Hematopoietic multipotent progenitor cell treated with erythropoietin and hydrocortisone succinate and interleukin-3 and kit ligand, for 6 days (in vitro differentiated cells): Measurements from ENCODE around the gene GBA3.

Source experiments
- DNase-seq: peaks from one replicate; pipeline ENCODE4 v3.0.0-alpha.2; 2015

Gene GBA3

DNA sequence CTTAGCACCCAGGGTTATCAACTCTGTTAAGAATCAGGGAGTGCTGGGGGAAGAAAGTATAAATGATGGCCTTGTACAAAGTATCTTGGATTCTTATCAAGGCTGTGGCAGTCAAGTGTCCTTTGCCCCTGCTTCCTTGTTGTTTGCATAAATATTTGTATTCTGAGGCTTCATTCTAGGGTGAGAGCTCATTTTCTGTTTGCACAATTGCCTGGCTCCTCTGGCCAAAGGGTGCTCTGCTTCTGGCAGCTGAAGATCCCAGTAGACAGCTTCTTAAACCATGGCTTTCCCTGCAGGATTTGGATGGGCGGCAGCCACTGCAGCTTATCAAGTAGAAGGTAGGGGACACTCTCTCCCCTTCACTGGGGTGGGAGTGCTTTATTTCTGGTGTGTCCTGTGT, at the start of gene GBA3:
Gene GBA3 (plus strand): TSS at position 202 of the 400 bp plus-strand sequence.
- DNase-seq: no peak

DNA sequence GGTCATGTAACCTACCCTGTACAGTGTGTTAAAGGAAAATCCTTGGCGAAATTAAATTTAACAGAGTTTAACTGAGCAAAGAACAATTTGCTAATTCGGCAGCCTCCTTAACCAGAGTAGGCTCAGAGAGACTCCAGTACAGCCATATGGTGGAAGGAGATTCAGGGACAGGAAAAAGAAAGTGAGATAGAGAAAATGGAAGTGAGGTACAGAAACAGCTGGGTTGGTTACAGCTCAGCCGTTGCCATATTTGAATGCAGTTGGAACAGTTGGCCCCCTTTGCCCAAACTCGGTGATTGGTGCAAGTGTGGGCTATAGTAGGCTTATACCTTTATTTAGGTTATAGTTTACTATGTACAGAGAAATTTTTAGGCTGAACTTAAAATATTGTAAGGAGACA, 48.8 kb upstream of the GBA3 start:
- DNase-seq: no peak

DNA sequence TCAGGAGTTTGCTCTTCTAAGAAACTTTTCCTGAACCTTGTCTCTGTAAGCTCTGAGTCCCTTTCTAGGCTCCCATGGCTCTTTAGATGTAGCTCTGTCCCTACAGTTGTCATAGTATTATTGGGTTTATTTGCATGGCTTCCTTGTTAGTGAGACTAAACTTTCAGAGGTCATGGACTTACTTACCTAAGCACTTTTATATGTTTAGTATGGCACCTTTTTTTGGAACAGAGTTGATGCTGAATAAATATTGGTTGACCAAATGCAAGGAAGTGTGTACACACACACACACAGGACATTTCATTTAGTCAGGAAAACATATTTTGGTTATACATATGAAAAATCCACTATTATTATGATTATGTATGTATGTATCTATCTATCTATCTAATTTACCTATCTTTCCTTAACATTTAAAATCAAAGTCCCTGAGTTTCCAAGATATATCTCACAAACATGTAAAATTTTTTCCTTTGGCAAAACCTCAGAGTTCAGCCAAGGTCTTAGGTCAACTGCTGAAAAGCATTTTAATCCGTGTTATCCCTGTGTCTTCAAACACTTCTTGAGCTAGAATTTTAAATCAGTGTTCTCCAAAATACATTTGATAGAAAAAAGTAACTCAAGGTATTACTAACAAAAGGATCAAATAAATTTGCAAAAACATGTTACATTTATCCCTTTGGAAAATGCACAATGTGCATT, 47.1 kb upstream of the GBA3 start:
- no peak for DNase-seq

DNA sequence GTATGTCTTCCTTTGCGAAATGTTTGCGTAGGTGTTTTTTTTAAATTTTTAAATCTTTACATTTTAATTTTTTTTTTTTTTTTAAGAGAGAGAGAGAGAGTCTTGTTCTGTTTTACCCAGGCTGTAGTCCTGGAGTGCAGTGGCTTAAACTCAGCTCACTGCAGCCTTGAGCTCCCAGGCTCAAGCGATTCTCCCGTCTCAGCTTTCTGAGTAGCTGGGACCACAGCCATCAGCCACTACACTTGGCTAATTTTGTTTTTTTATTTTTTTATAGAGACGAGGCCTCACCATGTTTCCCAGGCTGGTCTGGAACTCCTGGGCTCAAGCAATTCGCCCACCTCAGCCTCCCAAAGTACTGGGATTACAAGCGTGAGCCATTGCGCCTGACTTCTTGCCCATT, 43.7 kb upstream of the GBA3 start:
- no peak for DNase-seq

DNA sequence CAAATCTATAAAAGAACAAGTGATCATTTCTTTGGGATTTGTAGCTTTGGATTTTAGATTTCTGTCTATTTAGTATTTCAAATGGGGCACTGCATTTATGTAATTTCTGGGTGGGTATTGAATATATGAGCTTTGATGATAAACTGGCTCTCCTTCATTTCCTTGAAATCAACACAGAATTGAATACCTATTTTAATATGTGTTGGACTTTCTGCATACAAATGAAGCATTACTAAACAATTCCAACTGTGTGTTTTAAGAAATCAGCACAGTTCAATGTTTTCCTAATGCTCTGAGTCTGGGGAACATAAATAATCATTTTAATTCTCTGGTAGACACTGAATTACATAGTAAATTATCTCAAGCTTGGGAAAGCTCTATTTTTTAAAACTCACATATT, 42.0 kb upstream of the GBA3 start:
- DNase-seq: no peak

DNA sequence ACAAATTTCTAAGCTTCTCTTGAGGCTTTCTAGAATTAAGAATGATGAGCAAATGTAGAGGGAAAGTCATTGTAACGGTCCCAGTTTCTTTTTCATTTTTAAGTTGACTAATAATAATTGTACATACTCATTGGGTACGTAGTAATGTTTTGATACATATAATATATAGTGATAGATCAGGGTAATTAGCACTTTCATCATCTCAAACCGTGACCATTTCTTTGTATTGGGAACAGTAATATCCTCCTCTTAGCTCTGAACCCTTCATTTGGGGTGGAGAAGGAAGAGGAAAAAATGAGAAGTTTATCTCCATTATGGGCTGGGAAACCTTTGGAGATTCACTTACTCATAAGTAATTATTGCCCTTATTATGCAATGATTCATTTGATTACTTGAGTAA, 39.0 kb upstream of the GBA3 start:
- no peak for DNase-seq

DNA sequence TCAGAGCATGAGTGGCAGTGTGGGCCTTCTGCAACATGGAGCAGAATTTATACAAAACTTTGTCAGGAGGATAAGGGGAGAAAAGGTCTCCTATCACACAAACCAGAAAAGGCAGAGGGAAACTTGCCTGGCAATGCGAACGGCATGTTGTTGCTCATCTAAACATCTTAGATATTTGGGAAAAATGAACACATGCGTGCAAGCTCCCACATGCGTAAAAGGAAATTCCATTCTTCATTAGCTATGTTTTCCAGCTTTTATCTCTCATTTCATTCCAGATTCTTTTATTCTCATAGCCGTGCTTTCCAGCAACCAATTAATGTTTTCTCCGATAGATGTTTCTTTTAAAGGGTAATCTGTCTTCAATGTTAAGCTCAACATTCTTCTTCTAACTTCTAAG, 31.3 kb upstream of the GBA3 start:
- DNase-seq: no peak

DNA sequence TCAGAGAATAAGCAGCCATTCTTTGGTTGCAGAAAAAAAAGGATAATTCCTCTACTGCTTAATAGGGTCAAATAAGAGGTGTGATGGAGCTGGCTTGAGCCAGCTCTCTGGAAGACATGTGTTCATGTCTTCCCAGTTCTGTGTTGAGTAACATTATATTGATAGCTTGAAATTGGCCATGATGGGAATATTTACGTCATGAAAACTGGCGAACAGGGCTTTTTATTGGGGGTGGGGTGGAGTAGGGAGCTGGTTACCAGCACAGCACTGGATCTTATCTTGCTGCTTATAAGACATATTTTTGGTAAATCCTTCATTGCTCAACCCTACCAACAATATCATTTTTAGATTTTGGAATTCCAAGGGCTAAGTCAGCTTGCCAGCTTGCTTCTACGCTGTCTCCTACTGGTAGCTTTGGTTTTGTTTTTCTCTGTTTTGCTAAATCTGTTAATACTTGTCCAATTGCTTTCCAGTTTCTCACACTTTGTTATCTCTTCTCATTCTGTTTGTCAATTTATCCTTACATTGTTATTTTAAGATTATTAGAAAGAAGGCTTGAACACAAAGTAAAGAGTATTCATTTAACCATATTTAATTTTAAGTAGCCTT, 25.3 kb upstream of the GBA3 start:
- DNase-seq: no peak

DNA sequence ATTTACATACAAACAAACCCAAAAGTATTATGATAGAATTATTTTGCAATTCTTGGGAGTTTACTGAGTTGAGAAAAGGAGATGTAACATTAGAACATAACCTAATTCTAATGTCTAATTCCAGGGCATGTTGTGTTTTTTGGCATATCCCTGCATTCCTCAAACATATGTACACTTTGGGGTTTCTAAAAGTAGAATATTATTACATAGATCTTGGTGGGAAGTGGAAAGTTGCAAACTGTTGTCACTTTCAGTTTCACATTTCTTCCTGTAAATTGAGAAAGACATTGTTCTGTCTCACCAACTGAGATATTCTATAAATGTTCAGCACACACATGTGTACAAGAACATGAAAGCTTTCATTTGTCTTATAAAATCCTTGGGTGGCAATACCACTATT, 24.4 kb upstream of the GBA3 start:
- no peak for DNase-seq

DNA sequence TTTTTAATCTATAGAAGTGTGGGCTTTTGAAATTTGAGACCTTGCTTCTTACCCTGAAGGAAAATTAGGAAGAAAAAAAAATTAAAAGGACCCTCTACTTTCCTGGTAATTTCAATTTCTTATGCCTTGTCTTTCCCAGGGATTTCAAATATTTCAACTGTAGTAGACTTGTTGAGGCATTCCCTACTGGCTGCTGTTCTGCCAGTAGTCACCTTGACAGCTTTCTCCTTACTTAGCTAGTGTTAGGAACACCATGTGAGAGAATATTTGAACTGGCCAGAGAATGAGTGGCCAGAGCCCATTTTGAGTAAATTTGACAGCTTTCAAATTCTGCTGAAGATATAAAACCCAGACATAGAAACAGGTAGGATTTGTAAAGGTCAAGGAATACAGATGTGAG, 24.0 kb upstream of the GBA3 start:
- DNase-seq: no peak

DNA sequence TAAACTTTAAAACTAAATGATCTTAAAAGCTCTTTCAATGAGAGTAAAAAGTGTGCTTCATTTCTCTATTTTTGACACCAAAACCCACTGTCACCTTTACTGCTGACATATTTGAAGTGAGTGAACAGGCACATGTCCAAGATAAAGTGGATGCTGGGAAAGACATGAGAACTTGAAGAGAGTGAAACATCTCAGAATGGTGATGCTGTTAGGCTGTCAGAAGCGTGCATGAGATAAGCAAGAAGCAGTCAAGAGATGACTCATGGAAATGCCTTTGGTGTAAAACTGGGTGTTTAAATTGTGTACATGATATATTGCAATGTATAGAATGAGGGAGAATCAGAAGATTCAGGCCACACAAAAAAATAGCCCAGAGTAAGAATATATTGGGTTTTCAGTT, 21.8 kb upstream of the GBA3 start:
- DNase-seq: peak; percentile 35

DNA sequence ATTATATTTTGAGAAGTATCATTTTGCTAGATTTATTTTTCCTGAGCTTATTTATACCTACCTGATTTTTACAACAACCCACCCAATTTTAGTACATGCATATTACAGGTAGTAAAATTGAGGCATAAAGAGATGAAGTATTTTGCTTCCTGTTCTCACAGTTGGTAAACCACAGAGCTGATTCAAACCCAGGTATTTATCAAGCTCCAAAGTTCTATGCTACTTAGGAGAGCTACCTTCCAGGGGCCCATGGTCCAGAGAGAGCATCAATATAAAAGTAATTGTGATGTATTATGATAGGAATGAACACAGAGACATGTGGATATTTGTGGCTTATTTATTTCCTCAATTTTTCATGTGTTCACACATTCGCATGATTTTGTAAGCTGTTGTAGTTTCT, 20.2 kb upstream of the GBA3 start:
- DNase-seq: no peak

DNA sequence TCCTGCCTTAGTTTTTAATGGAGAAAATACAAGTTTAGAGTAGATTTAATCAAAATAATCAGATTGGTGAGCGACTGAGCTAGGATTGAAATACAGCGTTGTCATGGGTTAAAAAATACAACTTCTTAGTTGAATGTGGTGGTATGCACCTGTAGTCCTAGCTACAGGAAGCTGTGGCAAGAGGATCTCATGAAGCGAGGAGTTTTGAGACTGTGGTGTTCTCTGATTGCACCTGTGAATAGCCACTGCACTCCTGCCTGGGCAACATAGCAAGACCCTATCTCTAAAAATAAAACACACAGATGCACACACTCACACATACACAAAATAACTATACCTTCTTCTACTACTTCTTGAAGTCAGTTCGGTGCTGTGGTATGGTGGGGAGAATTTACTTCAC, 19.8 kb upstream of the GBA3 start:
- DNase-seq: no peak

DNA sequence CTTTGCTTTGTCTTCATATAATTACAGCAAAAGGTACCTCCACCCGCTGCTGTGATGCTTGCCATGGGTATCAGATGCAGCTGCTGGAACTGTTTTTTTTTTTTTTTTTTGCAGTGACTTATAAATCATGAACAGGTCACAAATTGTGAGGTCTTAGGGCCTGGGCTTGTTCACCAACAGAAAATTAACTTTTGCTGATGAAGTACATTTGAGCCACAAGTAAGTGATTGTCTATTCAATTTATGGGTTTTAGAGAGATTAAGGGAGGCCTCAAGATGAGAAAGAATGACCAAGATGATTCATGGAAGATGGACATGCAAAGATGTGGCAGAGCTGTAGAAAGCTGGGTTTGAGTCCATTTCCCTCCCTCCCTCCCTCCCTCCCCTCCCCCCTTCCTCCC, 18.0 kb upstream of the GBA3 start:
- DNase-seq: no peak

DNA sequence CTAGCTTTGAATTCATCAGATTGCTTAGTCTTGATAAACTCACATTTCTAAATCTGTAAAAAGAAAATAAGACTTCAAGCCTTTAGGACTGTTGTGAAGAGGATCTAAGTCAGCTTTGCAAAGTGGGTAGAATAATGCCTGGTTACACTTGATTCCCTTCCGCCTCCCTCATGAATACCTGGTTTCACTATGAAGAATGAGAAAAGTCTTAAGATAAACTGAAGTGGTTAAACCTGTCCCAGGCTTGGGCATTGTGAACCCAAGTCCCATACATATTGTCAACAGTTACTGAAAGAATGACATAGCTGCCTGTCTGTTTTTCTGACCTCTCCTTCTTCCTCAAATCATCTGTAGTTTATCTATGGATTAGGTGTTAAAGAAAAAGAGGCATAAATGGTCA, 16.7 kb upstream of the GBA3 start:
- DNase-seq: no peak

DNA sequence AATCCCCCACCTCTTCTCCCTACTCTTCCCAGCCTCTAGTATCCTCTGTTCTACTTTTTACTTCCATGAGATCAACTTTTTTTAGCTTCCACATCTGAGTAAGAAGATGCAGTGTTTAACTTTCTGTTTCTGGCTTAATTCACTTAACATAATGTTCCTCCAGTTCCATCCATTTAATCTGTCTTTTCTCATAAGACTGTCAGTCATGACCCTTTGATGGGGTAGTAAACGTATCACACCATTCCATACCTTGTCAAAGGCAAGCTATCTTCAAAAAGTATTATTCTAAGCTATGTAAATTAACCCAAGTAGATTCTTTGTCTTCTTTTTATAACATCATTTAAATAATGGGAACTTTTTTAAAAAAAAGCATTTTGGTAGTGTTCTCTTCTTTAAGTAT, 15.0 kb upstream of the GBA3 start:
- DNase-seq: no peak

DNA sequence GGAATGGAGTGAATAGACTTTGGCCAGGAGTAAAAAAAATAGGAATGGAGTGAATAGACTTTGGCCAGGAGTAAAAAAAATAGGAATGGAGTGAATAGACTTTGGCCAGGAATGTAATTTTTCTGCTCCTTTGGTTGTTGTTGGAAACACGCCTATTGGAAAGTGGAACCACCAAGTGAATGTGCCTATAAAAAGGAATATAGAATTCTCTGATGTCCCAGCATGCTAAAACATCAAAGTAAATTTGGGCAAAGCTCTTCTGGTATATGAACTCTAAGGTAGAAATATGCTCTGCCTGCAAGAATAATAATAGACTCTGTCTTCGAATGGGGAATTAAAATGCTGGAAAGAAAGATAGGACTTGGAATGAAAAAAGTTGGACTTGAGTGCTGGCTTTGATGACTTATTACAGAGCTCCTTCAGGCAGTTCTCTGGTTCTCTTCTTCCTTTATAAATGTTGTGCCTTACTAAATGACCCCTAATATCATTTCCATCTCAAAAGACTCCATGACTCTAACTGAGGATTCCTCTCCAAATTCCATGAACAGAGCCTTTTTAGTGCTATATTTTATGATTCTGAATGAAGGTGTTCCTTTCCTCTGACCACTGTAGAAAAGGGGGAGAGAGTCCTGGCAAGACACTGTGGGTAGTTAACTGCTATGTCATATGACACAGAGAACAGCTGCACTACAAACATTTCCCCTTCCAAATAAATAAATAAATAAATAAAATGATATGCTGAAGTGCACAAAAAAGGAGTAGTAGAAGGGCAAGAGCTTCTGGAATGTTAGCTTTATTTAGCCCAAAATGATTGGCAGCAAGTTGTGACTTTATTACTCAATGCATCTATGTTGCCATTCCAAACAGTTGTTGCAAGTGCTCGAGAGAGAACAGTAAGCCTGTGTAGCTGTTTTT, 13.5 kb upstream of the GBA3 start:
- DNase-seq: no peak

DNA sequence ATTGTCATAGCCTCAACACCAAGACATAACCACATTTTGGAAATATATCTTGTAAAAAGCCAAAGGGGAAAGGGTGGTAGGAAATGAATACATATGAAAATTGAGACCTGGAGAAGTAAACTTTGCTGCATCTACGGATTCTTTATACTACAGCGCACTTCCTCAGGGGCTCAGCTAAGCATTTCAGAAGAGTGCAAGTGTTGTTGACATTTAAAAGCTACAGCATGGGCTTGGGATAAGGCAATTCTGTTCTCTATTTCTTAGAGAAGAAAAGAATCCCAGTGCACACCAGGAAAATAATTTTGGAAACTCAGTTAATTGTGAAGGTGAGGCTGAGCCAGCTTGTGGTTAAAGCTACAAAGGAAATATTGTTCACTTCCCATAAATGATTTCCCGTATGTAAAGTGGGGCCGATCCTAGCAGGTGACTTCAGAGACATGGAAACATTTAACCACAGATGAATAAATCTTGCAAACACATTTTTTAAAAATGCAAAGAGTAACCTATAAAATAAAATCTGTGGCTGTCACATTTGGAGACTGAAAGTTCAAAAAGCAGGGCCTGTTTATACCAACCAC, 12.6 kb upstream of the GBA3 start:
- DNase-seq: no peak

DNA sequence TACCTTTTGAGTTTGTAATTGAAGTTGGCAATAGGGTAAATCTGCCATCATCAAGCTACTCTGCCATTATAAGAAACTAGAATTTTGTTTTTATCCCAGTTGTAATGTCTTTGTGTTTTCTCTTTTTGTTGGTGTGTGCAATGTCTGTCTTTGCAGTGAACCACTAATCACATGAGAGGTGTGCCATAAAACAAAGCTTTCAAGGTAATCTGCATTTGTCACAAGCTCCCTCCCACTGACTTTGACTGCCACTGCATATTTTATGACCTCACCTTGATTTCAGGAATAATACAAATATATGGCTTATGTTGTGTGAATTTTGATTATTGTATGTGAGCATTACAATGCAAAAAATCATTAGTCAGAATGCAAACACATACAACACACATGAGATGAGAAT, 9.0 kb upstream of the GBA3 start:
- no peak for DNase-seq

DNA sequence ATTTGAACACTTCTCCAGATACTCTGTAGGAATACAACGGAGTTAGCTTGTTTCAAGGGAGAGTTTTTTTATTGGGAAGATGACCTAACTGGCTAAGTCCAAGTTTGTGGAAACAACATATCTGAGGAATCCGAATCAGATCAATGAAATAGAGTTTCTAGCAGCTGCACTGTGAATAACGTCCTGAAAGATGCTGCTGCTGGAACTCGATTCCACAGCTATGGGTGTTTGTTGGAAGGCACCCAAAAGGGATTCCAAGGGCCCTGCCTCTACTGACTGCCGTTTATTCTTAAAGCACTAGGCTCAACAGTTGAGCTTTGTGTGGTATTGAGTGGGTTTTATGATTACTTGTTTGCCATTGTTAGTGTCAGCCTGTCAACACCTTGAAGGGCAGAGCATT, 6.6 kb upstream of the GBA3 start:
- no peak for DNase-seq

DNA sequence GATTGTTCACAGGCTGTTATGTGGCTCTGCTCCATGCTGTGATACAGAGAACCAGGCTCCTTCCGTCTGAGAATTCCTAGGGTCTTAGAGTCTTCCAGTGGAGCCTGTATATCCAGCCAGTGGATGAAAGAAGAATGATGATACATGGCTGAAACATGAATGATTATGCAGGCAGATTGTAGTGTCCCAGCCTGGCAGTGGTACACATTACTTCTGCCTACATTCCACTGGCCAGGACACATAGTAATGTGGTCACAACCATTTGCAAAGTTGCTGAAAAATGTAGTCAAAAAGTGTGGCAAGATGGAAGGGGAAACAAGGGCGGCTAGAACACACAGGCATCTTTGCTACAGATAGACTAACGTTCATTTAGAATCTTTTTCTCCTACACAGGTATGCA, 4.5 kb upstream of the GBA3 start:
- no peak for DNase-seq

DNA sequence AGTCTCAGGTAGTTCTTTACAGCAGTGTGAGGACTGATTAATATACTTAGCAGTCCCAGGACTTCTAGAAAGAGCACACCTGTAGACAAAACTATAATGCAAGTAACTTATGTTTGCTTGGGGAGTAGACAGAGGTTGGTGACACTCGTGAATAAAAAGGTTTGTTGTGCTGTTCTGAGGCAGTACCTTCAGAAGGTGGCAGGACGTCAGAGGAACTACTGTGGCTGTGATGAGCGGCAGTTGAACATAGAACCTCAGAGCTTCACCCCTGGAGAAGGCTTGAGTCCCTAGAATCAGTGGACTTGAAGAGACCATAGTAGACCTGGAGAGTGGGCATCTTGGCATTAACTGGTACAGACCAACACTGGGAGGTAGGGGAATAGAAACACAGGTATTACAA, 3.3 kb upstream of the GBA3 start:
- no peak for DNase-seq

DNA sequence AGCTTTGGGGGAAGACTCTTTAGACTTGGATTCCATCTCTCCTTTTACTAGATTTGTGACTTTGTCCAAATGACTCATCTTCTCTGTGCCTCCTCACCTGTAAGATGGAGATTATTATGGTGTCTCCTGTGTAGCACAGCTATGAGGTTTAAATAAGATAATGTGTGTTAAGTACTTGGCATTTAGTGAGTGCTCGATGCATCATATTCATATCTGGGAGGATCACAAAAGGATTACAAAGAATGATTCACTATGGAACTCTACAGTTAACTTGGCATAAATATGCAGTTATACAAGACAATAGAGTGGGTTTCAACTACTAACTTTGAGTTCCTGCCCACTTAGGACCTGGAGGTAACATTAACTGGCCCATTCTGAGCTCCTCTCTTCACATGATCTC, 2.3 kb downstream of the GBA3 start:
- DNase-seq: no peak

DNA sequence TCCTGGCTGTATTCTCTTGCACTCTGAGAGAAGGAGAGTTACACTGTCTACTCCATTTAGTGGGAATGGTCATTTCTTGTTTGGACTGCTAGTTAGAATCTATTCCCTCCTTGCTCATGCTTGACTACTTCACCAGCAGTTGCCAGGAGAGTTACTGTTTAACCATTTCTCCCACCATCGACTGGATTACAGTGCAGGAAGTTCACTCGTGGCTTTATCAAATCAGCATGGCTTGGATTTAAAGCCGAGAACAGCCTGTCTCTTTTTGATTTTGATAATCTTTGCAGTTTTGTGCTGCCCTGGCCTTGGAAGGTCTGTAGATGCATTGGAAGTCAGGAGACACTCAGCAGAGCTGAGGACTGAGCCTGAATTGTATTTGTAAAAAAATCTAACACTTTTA, 3.2 kb downstream of the GBA3 start:
- no peak for DNase-seq
